Activated T-cell treated with anti-CD3 and anti-CD28 coated beads for 4 hours (primary cell): ENCODE results near the gene SKIC8.

Experiments used
- DNase-seq: peaks from one replicate; pipeline ENCODE4 v3.0.0-alpha.2; 2020

The SKIC8 gene

DNA sequence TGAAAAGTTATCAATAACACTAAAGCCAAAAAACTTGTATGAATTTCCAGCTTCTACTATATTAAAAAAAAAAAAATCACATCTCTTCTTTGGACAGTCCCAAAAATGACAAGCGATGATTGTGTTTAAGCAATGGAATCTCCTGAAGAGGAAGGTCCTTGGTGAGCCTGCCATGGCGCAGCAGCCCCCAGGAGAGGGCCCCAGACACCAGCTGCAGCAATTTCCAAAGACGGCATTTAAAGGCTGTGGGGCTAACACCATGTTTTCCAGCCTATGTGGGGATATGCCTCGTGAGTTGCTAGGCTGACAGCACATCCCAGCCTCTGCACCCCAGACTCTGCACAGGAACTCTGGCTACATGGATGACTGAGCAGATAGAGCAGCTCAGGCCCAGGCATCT lies 14.7 kb downstream of the SKIC8 start:
- no peak for DNase-seq

DNA sequence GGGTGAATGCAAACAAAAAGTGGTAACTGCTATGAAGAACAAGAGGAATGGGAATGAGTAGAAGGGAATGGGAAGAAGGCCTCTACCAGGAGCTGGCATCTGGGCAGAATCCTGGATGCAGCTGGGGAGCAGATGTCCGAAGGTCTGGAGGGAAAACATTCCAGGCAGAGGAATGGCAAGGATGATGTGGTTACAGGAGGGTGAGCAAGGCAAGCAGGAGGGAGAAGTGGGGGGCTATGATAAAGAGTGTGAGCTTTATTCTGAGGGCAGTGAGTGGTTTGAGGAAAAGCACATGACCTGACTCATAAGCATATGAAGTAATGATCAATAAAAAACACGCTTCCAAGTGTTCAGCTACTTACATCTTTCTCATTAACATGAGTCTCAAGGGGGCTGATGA lies 17.1 kb downstream of the SKIC8 start:
- no peak for DNase-seq

DNA sequence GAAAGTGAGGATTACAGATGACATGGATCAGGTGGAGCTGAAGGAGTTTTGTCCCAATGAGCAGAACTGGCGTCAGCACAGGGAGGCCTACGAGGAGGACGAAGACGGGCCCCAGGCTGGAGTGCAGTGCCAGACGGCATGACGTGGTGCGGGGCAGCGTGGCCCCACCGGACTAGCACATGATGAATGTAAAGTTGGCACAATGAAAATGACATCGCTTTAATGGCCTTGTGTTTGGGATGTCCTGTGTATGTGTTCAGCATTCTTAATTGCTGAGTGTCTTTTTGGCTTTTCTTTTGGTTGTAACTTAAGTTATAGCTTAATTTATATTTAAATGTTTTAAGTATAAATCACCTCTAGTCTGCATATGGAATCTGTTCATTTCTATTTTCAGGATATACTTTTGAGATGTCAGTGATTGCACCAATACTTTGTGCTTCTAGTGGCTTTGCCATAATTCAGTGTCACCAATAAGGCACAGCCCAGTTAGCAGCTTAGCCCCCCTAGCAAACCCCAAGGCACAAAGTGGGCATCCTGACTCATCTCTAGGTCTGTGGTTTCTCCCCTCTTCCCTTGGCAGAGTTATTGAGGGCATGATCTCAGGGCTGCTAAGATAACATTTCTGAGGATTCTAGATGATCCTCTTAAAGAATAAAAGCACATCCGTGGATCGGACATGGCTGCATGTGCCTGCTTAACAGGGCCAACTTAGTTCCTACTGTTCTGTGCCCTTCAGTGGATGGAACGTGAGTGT lies 18.9 kb downstream of the SKIC8 start:
- no peak for DNase-seq

DNA sequence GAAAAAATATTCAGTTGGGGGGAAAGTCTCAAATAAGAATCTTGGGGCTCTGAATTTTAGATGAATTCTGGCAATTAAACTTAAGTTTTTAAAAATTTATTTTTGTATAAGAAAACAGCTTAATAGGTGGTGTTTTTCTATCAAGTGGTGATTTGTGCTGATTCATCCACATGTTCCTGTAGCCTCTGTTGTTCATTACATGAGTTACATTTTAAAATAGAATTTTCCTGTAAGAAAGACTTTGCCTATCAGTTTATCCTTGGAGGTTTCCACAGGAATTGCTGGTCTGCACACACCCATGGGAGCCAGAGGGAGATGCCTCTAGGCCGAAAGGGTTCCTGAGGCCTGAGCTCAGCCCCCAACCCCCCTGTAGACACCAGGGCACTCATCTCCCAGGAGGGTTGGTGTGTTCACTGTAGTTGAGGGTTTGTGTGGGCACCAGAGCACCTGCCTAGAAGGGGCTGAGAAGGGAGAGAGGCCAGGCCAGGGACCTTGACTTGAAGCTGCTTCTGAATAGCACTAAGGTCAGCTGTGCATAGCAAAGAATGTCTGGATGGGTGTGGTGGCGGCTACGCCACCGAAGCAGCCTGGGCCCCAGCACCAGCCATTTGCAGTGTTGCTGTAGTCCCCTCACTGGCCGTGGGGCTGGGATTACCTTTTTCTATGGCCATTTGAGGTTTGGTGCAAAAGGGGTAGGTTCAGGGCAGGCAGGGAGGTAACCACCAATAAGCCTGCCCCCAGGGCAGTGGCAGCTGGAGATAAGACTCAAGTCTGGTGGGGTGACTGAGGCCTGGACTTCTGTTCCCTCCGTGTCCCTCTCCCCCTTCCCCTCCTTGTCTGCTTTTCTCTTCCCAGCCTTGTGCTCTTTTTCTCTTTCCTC lies 23.1 kb downstream of the SKIC8 start:
- no peak for DNase-seq

DNA sequence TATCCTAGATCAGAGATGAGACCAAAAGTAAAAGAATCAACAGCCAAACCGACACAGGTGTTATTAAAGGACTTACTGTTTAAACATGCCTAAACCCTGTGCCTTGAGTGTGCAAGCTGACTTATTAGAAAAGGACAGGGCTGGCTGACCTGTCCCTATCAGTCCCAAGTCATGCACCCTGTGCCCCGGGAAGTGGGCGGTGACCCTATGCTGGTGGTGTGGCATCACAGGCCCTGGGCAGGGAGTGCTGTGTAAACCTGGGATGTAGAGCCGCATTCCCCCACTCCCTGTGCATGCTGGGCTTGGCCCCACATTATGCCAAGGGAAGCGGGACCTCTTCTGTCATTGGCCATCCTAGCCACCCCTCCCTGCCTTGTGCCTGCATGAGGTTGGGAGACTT lies 24.4 kb downstream of the SKIC8 start:
- no peak for DNase-seq

DNA sequence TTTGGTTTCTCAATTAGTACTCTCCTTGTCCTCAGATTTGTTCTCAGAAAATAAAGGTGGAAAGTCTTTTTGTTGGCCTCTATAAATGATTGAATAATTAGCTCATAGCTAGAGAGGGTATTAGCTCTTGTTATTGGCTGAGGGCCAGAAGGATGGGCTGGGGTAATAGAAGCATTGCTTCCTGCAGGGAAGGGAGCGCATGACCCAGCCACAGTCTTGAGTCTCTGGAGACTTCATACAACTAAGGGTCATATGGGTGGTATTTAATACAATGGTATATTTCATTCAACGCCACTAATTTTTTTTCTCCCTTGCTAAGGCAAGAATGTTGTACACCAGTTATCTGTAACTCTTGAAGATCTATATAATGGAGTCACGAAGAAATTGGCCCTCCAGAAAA lies 26.6 kb downstream of the SKIC8 start:
- no peak for DNase-seq

DNA sequence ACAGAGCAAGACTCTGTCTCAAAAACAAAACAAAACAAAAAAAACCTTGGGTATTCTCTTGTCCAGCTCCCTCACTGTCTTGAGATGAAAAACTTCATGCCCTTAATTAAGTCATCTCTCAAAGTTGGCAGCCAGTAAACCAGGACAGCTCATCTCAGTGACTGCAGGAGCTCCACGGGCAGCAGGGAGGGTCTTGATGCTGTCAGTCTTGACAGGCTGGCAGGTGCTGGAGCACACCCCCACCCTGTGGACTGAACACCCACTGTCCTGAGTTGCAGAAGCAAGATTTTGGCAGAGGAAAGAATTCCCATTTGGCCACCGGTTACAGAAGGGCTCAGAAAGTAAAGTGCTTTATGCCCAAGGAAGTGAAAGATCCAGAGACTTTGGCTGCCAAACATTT lies 27.1 kb downstream of the SKIC8 start:
- no peak for DNase-seq

DNA sequence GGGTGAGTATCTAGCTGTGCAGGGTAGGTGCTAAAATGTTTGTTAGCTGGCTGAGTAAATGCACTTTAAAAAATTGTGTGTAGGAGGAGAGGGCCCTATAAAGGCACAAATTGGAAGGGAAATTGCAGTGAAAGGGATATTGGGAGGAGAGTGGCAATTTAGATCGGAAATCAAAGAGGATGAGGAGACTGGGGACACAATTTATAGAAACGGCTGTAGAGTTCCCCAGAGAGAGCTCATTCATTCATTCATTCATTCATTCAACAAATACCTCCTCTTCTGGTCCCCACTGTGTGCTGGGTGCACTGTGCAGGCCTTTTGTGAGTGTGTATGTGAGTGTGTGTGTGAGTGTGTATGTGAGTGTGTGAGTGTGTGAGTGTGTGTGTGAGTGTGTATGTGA lies 32.6 kb downstream of the SKIC8 start:
- DNase-seq: no peak

DNA sequence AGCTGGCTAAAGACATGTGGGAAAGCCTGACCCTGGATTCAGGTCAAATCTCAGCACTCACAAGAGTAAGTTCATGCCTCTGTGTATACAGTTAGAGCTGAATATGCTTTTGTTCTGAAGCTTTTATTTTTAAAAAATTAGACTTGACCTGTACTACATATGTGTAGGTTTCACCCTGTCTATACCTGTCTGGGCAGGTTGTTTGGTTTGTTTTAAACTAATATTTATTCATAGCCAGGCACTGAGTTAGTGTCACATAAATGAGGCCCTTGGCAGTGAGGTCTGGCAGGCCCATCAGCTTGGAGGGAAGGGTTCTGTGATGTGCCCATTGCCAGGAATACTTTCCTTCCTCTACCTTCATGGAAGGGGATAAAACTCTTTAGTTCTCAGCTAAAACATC lies 33.2 kb downstream of the SKIC8 start:
- DNase-seq: no peak

DNA sequence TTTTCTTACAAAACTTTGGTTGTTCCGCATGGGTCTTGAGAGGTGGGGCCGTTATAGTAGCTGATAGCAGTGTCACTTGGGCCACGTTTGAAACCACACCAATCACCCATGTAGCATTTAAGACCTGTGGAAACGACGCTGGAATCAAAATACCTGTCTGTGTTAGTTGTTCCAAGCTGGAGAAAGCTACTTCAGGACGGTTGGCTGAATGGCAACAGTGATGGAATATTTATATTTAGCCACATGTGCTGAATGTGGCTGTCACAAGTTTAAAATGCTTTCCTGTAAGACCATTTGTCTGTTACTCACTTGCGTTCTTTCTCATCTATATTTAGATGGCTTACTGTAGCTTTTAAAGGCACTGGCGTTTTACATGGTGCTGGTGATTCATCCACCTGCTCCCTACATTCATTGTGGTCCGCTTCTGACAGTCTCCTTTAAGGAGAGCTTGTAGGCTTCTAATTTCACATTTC lies 33.6 kb downstream of the SKIC8 start:
- no peak for DNase-seq

DNA sequence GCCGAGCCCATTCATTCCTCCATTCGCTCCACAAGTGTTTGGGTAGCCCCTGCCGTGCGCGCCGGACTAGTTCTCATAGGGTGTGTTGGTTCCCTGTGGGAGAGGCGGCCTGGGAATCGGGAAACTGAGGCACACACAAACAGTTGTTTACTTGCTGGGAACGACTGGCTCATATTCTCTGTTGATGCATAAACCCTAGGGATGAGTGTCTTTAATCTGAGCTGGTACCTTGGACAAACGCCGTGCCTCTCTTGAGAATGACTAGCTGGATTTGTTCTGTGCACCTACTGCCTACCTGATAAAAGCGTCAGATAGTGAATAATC lies 34.3 kb downstream of the SKIC8 start:
- no peak for DNase-seq

DNA sequence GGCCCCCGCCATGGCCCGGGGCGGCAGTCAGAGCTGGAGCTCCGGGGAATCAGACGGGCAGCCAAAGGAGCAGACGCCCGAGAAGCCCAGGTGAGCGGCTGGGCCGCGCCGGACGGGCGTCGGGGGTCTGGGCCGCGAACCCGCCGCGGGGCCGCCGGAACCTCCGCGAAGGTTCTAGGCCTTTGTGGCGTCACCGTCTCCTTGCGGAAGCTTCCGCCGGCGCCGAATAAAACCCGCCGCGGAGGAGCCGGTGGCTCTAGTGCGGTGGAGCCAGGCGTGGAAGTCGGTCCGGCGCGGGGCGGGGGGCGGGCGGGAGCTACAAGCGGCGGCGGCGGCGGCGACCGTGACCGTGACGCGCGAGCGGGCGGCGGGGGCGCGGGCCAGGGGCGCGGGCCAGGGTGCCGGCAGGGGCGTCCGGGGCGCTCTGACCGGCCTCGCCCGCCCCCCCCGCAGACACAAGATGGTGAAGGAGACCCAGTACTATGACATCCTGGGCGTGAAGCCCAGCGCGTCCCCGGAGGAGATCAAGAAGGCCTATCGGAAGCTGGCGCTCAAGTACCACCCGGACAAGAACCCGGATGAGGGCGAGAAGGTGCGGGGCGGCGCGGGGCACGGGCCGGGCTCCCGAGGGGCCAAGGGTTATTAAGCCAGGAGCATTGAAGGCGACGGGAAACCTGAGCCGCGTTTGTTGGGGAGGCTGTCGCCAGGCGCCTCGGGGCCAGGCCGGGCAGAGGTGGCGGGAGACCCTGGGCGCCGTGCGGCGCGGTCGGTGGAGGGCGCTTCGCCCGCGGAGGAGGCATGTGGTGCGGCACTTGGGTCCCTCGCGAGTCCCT lies 34.9 kb downstream of the SKIC8 start, which contains the start of gene DNAJA4:
Gene DNAJA4, plus strand, starts transcription at position 259 of the 833 bp plus-strand sequence. Its CDS starts 202 bp downstream, at position 461.
- peak; percentile 50 for DNase-seq

DNA sequence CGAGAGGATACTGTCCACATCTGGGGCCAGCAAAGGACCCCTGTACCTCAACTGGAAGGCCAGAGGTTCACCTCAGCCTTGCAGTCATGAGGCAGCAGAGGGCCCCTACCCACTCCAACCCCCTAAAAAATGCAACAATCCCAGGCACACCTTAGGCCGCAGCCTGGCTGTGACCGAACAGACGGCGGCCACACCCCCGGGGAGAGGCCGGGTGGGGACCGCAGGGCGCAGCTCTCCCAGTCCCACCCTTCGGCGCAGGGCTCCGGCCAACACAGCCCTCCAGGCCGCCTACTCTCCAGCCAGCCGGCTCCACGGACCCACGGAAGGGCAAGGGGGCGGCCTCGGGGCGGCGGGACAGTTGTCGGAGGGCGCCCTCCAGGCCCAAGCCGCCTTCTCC lies 35.5 kb downstream of the SKIC8 start:
- no peak for DNase-seq

DNA sequence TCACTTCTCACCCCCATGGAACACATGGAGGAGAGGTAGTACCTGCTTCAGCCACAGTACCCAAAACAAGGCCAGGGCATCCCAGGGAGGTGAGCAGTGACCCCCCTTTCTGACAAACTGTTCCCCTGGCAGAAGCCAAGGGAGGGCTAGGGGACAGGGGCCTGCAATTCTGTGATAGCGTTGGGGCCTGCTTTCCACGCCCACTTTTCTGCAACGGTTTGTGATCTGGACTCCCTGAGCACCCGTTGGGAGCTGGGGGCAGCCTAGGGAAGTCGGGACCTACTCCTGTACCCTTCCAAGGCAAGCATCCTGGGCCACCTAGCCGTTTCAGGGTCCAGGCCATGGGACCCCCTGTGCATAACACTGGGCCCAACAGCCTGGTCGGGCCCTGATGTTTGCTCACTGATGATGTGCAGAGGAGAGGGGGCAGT lies 36.0 kb downstream of the SKIC8 start:
- DNase-seq: no peak

DNA sequence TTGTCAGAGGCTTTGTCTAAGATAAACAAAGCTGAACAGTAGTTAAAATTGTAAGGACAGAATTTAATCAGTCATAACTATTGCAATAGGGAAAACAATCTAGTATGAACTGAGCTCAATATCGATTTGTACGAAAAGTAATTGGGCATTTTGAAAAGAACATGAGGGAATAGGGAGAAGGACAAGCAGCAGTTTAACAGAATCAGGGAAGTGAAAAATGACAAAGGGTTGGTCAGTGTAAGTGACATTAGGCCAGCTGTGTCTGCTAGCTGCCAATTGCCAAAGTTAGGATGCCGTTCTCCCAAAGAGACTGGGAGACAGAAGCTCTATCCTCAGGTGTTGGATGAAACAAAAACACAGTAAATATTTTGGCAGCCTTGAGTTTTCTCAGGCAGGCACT lies 38.3 kb downstream of the SKIC8 start:
- no peak for DNase-seq

DNA sequence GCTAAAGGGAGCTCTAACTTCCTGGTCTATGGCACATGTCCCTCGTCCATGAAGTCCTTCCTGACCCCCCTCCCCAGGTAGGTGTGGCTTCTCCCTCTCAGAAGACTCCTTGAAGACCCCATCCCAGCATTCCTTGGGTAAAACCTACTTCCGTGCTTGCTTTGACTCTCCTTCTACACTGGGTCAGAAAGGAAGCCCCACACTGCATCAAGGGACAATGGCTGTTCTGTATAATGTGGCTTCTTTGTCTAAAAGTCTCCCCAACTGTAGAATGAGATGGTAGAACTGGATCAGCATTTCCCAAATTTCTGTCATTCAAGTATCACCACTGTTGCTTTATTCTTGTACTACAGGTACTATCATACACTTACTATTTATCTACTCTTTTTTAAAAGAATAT lies 38.9 kb downstream of the SKIC8 start:
- DNase-seq: no peak

DNA sequence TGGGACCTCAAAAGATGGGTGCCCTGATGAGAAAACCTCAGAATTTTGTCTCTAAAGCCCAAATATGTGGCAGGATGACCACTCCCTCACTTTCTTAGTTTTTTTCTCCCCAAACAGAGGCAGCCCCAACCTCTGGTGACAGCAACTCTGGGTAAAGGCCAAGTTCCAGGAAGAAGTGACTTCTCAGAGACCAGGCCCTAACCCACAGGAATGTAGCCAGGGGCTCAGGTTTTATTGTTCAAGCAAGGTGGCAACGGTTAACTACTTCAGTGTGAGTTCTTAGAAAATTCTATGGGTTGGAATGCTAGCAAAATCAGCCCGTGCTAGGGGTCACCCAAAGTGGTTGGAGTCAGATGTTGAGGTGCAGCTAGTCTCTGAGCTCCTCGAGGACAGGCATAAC lies 40.2 kb downstream of the SKIC8 start:
- DNase-seq: no peak

DNA sequence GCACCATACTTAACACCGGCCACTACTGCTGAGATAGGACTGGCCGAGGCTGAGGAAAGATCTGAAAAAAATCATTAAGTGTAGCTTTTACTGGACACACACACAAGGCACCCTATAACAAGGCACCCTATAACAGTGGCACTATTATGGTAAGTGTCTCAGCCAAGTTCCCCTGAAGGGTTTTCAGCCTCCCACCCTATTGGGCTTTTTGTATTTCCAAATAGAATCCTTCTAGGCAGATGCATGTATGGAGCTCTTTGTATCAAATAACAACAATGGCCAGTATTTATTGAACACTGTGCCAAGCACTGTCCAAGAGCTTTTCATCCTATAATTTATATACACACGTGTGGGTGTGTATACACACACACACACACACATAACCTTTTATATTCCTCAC lies 41.7 kb downstream of the SKIC8 start:
- DNase-seq: no peak

DNA sequence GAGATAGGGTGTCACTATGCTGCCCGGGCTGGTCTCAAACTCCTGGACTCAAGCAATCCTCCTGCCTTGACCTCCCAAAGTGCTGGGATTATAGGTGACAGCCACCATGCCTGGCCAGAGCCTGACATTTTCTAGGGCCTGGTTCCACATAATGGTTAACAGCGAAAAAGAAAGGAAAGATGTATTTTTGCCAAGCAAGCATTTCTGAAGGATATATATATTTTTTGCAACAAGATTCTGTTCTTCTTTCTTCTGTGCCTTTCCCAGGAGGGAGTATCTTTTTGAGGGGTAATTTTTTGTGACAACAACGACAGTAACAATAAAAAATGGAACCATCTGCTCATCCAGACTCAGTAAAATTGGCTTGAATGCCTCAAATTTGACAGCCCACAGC lies 43.4 kb downstream of the SKIC8 start:
- no peak for DNase-seq

DNA sequence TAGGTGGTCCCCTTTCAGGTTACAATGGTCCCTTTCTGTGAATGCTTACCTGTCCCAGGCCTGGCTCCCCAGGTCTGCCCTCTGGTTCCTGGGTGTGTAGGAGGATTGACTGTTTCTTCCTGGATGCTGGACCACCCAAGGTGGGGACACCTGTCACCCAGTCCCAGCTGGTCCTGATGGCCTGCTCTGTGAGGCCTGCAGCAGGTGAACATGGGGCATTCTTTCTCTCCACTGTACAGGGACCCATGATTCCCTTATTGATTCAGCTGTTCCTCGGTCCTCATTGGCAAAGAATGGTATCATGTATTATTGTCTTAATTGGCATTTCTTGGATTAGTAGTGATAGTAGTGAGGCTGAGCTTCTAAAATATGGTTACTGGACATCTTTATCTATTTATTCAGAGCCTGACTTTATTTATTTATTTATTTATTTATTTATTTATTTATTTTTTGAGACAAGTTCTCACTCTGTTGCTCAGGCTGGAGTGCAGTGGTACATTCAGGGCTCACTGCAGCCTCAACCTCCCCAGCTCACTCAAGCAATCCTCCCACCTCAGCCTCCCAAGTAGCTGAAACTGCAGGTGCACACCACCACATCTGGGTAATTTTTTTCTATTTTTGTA lies 43.9 kb downstream of the SKIC8 start:
- no peak for DNase-seq

DNA sequence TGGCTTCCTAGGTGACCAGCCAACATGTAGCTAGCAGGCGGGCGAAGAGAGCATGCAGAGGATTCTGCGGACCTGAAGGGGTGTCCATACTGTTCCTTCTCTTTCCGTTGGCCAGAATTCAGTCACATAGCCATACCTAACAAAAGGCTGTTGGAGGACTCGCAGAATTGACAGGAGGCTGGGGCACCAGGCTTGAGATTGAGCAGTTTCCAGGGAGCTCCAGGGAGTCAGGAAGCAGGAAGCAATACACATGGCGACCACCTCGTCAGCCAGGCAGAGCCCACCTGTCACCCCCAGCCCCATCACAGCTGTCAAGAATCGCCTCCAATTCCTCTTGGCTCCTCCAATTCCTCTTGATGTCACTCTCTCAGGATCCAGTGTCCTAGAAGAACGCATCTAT lies 48.3 kb downstream of the SKIC8 start:
- no peak for DNase-seq

DNA sequence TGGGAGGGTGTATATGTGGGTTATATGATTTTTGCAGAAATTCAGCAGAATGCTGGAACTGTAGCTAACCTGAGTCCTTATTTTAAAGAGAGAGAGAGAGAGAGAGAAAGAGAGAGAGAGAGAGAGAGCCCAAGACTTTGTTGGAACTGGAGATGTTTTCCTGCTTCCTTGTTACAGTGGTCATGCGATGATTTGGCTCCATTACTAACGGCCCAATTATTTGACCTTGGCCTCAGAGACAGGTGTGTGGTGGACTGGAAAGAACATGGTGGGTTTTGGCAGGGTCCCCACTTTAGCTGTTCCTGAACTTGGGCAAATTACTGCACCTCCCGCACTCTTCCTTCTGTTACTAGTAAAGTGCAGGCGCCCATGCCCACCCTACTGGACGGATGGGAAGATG lies 50.3 kb downstream of the SKIC8 start:
- DNase-seq: no peak

DNA sequence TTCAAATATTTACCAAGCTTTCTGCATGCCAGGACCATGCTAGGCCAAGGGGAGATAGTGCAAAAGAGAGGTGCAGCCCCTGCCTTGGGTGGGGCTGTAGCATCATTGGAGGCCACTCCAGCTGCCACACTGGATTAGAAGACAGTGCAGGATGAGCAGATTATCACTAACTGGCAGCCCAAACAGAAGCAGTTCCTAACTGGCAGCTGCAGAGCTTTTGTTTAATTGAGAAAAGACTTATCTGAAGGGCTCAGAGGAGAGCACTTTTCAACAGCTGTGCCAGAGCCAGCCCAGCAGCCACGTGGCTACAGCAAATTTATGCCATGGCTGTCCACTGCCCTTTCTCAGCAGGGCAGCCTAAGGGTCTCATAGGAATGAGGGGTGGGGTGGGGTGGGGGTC lies 51.5 kb downstream of the SKIC8 start:
- no peak for DNase-seq
